ENCODE data around the gene BAHD1.

The BAHD1 gene

GRCh38 chr15:40440743-40441564 is at the start of gene BAHD1:
Gene BAHD1 (plus strand): TSS chr15:40440953. CDS start chr15:40458465, 17,512 bp downstream.
- DNase-seq: peak; percentile 87 to 92 (median 88)

- no peak for DNase-seq
Observed at GRCh38 chr15:40392986-40393948, 47.5 kb upstream of the BAHD1 start.

- no peak for DNase-seq
Observed at GRCh38 chr15:40397688-40398412, 42.9 kb upstream of the BAHD1 start.

GRCh38 chr15:40398413-40398873 is 42.3 kb upstream of the BAHD1 start:
- DNase-seq: no peak

GRCh38 chr15:40399370-40399769 is 41.4 kb upstream of the BAHD1 start:
- no peak for DNase-seq

- peak; percentile 69 to 80 (median 76) for DNase-seq
Observed at GRCh38 chr15:40405501-40406381, 35.0 kb upstream of the BAHD1 start, which contains the start of gene IVD. Gene IVD (plus strand): TSS chr15:40405795. CDS start chr15:40405828, 33 bp downstream.

GRCh38 chr15:40407330-40407990 is 33.3 kb upstream of the BAHD1 start:
- DNase-seq: no peak

- DNase-seq: no peak
Observed at GRCh38 chr15:40409366-40409765, 31.4 kb upstream of the BAHD1 start.

- DNase-seq: no peak
Observed at GRCh38 chr15:40410476-40410875, 30.3 kb upstream of the BAHD1 start.

- DNase-seq: no peak
Observed at GRCh38 chr15:40412095-40412759, 28.5 kb upstream of the BAHD1 start.

GRCh38 chr15:40413036-40413435 is 27.7 kb upstream of the BAHD1 start:
- DNase-seq: no peak

- DNase-seq: no peak
Observed at GRCh38 chr15:40414816-40415215, 25.9 kb upstream of the BAHD1 start.

- no peak for DNase-seq
Observed at GRCh38 chr15:40415226-40415625, 25.5 kb upstream of the BAHD1 start.

- no peak for DNase-seq
Observed at GRCh38 chr15:40416056-40416455, 24.7 kb upstream of the BAHD1 start.

GRCh38 chr15:40418126-40418525 is 22.6 kb upstream of the BAHD1 start:
- no peak for DNase-seq

GRCh38 chr15:40420071-40420713 is 20.6 kb upstream of the BAHD1 start:
- no peak for DNase-seq

- DNase-seq: no peak
Observed at GRCh38 chr15:40420793-40421192, 20.0 kb upstream of the BAHD1 start.

- peak; percentile 58 to 74 (median 64) for DNase-seq
Observed at GRCh38 chr15:40421246-40422157, 19.3 kb upstream of the BAHD1 start.

All from activated CD4-positive, CD25-positive, alpha-beta regulatory T cell (primary cell).